Neutrophil (primary cell): ENCODE data around the gene MISP.

Source experiments
- H3K27ac ChIP-seq: fragments of 200-600 bp; sonication (generic); 2 replicates; pipeline ENCODE4 v1.5.1; 2016; ENCODE audit warnings: mild to moderate bottlenecking, moderate library complexity
- H3K27me3 ChIP-seq: fragments of 200-600 bp; sonication (generic); 2 replicates; pipeline ENCODE4 v1.6.0; 2016; ENCODE audit warnings: mild to moderate bottlenecking
- H3K36me3 ChIP-seq: fragments of 200-600 bp; sonication (generic); 2 replicates; pipeline ENCODE4 v1.5.1; 2017
- H3K4me1 ChIP-seq, 2 experiments: fragments of 200-600 bp in 1 of 2; sonication (generic) in 1 of 2; 1 replicate in 1 of 2; 2 replicates in 1 of 2; pipeline versions ENCODE4 v1.5.1 to v1.6.1; 2013 to 2016; ENCODE audit warnings: low read depth in 1 of 2, low read length in 1 of 2, mild to moderate bottlenecking in 1 of 2, moderate library complexity in 1 of 2; ENCODE audit not compliant: control insufficient read depth in 1 of 2, insufficient read depth in 1 of 2
- H3K4me3 ChIP-seq, 2 experiments: fragments of 200-600 bp in 1 of 2; sonication (generic) in 1 of 2; 1 replicate in 1 of 2; 2 replicates in 1 of 2; pipeline ENCODE4 v1.5.1; 2013 to 2016; ENCODE audit warnings: low read depth in 1 of 2, low read length in 1 of 2, mild to moderate bottlenecking in 1 of 2, moderate library complexity in 1 of 2
- H3K9me3 ChIP-seq: fragments of 200-600 bp; sonication (generic); 2 replicates; pipeline ENCODE4 v1.5.1; 2016
- TF ChIP-seq, protein P1 (sequence below): fragments of 200-600 bp; sonication (generic); IDR thresholded peaks from 2 replicates; pipeline ENCODE4 v1.5.1; 2016; ENCODE audit warnings: antibody characterized with exemption

The MISP gene

DNA sequence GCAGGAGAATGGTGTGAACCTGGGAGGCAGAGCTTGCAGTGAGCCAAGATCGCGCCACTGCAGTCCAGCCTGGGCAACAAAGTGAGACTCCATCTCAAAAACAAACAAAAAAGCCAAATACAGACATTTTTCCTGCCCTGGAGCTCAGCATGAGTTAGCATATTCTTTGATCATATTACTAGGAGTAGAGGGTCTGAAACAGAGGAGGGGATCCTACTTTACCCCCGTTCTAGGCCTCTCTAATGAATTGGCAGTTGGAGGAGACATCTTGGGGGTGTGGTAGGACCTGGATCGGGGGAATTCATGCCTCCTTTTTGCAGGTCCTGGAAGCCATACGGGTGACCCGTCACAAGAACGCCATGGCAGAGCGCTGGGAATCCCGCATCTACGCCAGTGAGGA is 12.3 kb downstream of the MISP start:
- Histone ChIP-seq H3K4me3 (no peak overlapping the region), H3K36me3 (no peaks in the 10 kb centered on the region), H3K9me3 (no peaks in the 10 kb centered on the region), H3K4me1 (no peaks in the 10 kb centered on the region), H3K27ac (no peak overlapping the region), H3K27me3 (peaks cover 8% of the 10 kb centered on the region)
- TF ChIP-seq, protein P1, sequence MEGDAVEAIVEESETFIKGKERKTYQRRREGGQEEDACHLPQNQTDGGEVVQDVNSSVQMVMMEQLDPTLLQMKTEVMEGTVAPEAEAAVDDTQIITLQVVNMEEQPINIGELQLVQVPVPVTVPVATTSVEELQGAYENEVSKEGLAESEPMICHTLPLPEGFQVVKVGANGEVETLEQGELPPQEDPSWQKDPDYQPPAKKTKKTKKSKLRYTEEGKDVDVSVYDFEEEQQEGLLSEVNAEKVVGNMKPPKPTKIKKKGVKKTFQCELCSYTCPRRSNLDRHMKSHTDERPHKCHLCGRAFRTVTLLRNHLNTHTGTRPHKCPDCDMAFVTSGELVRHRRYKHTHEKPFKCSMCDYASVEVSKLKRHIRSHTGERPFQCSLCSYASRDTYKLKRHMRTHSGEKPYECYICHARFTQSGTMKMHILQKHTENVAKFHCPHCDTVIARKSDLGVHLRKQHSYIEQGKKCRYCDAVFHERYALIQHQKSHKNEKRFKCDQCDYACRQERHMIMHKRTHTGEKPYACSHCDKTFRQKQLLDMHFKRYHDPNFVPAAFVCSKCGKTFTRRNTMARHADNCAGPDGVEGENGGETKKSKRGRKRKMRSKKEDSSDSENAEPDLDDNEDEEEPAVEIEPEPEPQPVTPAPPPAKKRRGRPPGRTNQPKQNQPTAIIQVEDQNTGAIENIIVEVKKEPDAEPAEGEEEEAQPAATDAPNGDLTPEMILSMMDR = no peak

- Histone ChIP-seq H3K36me3 (no peaks in the 10 kb centered on the region), H3K27ac (no peak overlapping the region), H3K4me1 (no peaks in the 10 kb centered on the region), H3K27me3 (peaks cover 8% of the 10 kb centered on the region), H3K9me3 (no peaks in the 10 kb centered on the region), H3K4me3 (no peak overlapping the region)
- TF ChIP-seq, protein P1 = no peak
Measured at GRCh38 chr19:763869-764268, 13.0 kb downstream of the MISP start.

DNA sequence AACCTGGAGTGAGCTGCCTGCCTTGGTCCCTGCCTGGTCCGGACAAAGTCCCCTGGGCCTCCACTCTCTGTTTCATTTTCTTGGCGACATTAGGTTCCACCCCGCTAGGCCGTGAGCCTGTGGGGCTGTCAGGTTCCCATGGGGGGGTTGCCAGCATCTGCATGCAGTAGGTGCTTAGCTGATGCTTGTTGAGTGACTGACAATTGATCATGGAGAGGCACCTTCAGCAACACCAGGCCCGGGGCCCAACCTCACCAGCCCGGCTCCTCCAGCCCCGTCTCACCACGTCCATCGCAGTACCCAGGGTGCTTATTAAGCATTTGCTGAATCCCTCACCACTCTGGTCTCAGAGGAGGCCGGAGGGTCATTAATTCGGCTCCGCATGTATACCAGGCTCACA is 13.4 kb downstream of the MISP start:
- H3K27me3 ChIP-seq = peaks cover 8% of the 10 kb centered on the region
- no peaks in the 10 kb centered on the region for H3K4me1 ChIP-seq
- TF ChIP-seq, protein P1 = no peak
- H3K9me3 ChIP-seq = no peaks in the 10 kb centered on the region
- no peaks in the 10 kb centered on the region for H3K36me3 ChIP-seq
- no peak overlapping the region for H3K27ac ChIP-seq
- no peak overlapping the region for H3K4me3 ChIP-seq

DNA sequence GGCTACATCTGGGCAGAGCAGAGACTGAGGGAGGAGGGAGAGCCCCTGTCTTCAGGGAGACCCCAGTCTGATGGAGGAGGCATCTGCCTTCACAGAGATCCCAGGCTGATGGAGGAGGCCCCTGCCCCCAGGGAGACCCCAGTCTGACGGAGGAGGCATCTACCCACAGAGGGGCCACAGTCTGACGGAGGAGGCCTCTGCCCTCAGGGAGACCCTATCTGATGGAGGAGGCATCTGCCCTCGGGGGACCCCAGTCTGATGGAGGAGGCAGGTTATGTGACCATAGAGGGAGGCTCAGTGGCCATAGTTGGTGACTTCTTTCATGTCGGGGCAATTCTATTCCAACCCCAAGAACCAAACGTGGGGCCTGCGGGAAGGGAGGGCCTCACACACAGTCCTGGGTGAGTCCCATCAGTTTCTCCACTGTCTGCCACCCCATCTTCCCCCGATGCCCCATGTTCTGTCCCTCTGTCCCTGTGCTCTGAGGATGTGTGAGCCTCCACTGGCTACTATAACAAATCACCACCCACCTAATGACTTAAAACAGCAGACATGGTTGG is 14.3 kb downstream of the MISP start:
- Histone ChIP-seq H3K27ac (no peak overlapping the region), H3K4me1 (peaks cover 0 to under 1% of the 10 kb centered on the region in 2 experiments), H3K9me3 (no peaks in the 10 kb centered on the region), H3K27me3 (peaks cover 8% of the 10 kb centered on the region), H3K36me3 (no peaks in the 10 kb centered on the region), H3K4me3 (no peak overlapping the region)
- TF ChIP-seq, protein P1 = no peak

DNA sequence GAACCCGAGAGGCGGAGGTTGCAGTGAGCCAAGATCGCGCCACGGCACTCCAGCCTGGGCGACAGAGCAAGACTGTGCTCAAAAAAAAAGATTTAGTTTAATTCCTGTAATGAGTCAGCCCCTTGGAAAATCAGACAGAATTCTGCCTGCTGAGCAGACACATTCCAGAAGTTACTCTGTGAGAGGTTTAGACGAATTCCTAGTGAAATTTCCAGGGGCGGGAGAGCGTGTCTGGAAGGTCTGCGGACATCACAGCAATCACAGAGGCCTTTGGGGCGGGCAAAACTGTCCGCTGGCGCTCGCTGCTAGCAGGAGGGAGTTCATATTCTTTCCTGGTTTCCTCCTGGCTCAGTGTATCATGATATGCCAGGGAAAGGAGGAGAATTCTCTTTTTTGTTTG is 17.5 kb downstream of the MISP start:
- peaks cover 0 to 3% of the 10 kb centered on the region in 2 experiments for H3K4me1 ChIP-seq
- H3K4me3 ChIP-seq = no peak overlapping the region
- no peaks in the 10 kb centered on the region for H3K9me3 ChIP-seq
- no peak overlapping the region for H3K27ac ChIP-seq
- TF ChIP-seq, protein P1 = no peak
- H3K27me3 ChIP-seq = no peaks in the 10 kb centered on the region
- no peaks in the 10 kb centered on the region for H3K36me3 ChIP-seq

DNA sequence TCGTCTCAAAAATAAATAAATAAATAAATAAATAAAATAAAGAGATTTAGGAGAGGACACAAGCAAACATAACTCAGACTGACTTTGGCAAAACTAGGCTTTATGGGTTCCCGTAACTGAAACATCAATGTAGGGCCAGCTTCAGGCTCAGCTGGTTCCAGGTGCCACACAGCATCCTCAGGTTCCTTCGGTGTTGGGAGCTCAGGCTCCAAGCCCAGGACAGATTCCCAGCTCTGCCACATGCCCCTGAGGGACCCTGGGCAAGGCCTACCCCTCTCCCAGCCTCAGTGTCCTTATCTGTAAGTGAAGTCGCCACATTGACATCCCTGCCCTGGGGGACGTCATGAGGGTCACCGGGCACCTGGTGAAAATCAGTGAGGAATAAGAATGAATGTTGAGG is 18.7 kb downstream of the MISP start:
- no peak overlapping the region for H3K27ac ChIP-seq
- H3K27me3 ChIP-seq = no peaks in the 10 kb centered on the region
- no peak overlapping the region for H3K4me3 ChIP-seq
- no peaks in the 10 kb centered on the region for H3K36me3 ChIP-seq
- H3K4me1 ChIP-seq = peaks cover 0 to 3% of the 10 kb centered on the region in 2 experiments
- H3K9me3 ChIP-seq = no peaks in the 10 kb centered on the region
- TF ChIP-seq, protein P1 = no peak
